Mesenchymal stem cell (in vitro differentiated cells and primary cell): Measurements from ENCODE around the gene INTS13.

ENCODE experiments used
- DNase-seq: peaks from one replicate; pipeline ENCODE4 v3.0.0-alpha.2; 2013
- H2AFZ ChIP-seq: one replicate; pipeline ENCODE4 v1.6.1; 2013; ENCODE audit warnings: low read depth, mild to moderate bottlenecking, control low read depth, inconsistent platforms, low read length, moderate library complexity
- H2AK5ac ChIP-seq: 2 replicates; pipeline ENCODE4 v1.6.1; 2013; ENCODE audit warnings: low read length, moderate library complexity, mild to moderate bottlenecking, inconsistent platforms; ENCODE audit not compliant: severe bottlenecking
- H2BK120ac ChIP-seq: one replicate; pipeline ENCODE4 v1.6.1; 2013; ENCODE audit warnings: low read depth, mild to moderate bottlenecking, inconsistent platforms, low read length, moderate library complexity
- H2BK12ac ChIP-seq, 2 experiments: one replicate each; pipeline ENCODE4 v1.6.1; 2013; ENCODE audit warnings: inconsistent platforms in 2 of 2, low read length in 2 of 2, mild to moderate bottlenecking in 2 of 2, moderate library complexity in 2 of 2, control low read depth in 1 of 2
- H2BK15ac ChIP-seq: one replicate; pipeline ENCODE4 v1.6.1; 2013; ENCODE audit warnings: mild to moderate bottlenecking, low read depth, inconsistent platforms; ENCODE audit not compliant: poor library complexity, severe bottlenecking
- H2BK5ac ChIP-seq: 2 replicates; pipeline ENCODE4 v1.6.1; 2013; ENCODE audit warnings: low read depth, mild to moderate bottlenecking, low read length, control low read depth, inconsistent platforms; ENCODE audit not compliant: poor library complexity, severe bottlenecking
- H3K14ac ChIP-seq, 2 experiments: one replicate each; pipeline ENCODE4 v1.6.1; 2013; ENCODE audit warnings: inconsistent platforms in 2 of 2, low read length in 2 of 2, control low read depth in 1 of 2, mild to moderate bottlenecking in 1 of 2, moderate library complexity in 1 of 2
- H3K18ac ChIP-seq, 2 experiments: one replicate each; pipeline ENCODE4 v1.6.1; 2013; ENCODE audit warnings: inconsistent platforms in 2 of 2, low read length in 2 of 2, control low read depth in 1 of 2, low read depth in 1 of 2, mild to moderate bottlenecking in 1 of 2
- H3K23ac ChIP-seq, 2 experiments: one replicate each; pipeline ENCODE4 v1.6.1; 2013; ENCODE audit warnings: inconsistent platforms in 2 of 2, low read length in 2 of 2, mild to moderate bottlenecking in 2 of 2, moderate library complexity in 2 of 2, control low read depth in 1 of 2
- H3K27ac ChIP-seq: 2 replicates; pipeline ENCODE4 v1.5.1; 2013; ENCODE audit warnings: mild to moderate bottlenecking, moderate library complexity, low read length, control low read depth, inconsistent platforms; ENCODE audit not compliant: poor library complexity, severe bottlenecking
- H3K27me3 ChIP-seq, 2 experiments: 2 replicates each; pipeline versions ENCODE4 v1.6.1 to v1.7.0; 2013; ENCODE audit warnings: low read length in 2 of 2, mild to moderate bottlenecking in 2 of 2, moderate library complexity in 2 of 2, control low read depth in 1 of 2, inconsistent platforms in 1 of 2; ENCODE audit not compliant: control insufficient read depth in 1 of 2, insufficient read depth in 1 of 2
- H3K36me3 ChIP-seq, 2 experiments: 2 replicates each; pipeline versions ENCODE4 v1.6.1 to v1.7.0; 2013; ENCODE audit warnings: low read length in 2 of 2, control low read depth in 1 of 2, inconsistent platforms in 1 of 2, low read depth in 1 of 2, mild to moderate bottlenecking in 1 of 2; ENCODE audit not compliant: insufficient read depth in 2 of 2, control insufficient read depth in 1 of 2
- H3K4ac ChIP-seq, 2 experiments: one replicate each; pipeline ENCODE4 v1.6.1; 2013; ENCODE audit warnings: inconsistent platforms in 2 of 2, low read length in 2 of 2, mild to moderate bottlenecking in 2 of 2, moderate library complexity in 2 of 2, control low read depth in 1 of 2, low read depth in 1 of 2
- H3K4me1 ChIP-seq: 2 replicates; pipeline ENCODE4 v1.6.1; 2013; ENCODE audit warnings: low read depth, low read length, control low read depth; ENCODE audit not compliant: control insufficient read depth, insufficient read depth
- H3K4me2 ChIP-seq: 2 replicates; pipeline ENCODE4 v1.6.1; 2013; ENCODE audit warnings: low read length, mild to moderate bottlenecking, inconsistent platforms; ENCODE audit not compliant: poor library complexity, severe bottlenecking
- H3K4me3 ChIP-seq, 2 experiments: 2 replicates each; pipeline versions ENCODE4 v1.5.1 to v1.7.0; 2013; ENCODE audit warnings: low read length in 2 of 2, mild to moderate bottlenecking in 2 of 2, control low read depth in 1 of 2, low read depth in 1 of 2; ENCODE audit not compliant: insufficient read depth in 1 of 2
- H3K79me1 ChIP-seq: replicated peaks from 2 replicates; pipeline ENCODE4 v1.6.1; 2013; ENCODE audit warnings: mild to moderate bottlenecking, control low read depth, low read length, inconsistent platforms; ENCODE audit not compliant: poor library complexity, severe bottlenecking
- H3K9ac ChIP-seq: 2 replicates; pipeline ENCODE4 v1.7.0; 2013; ENCODE audit warnings: mild to moderate bottlenecking, low read length, moderate library complexity
- H3K9me3 ChIP-seq: 2 replicates; pipeline ENCODE4 v1.7.0; 2013; ENCODE audit warnings: mild to moderate bottlenecking, low read length; ENCODE audit not compliant: control insufficient read depth
- H4K8ac ChIP-seq: one replicate; pipeline ENCODE4 v1.6.1; 2013; ENCODE audit warnings: inconsistent platforms, mild to moderate bottlenecking, low read length, moderate library complexity
- H4K91ac ChIP-seq: one replicate; pipeline ENCODE4 v1.6.1; 2013; ENCODE audit warnings: mild to moderate bottlenecking, low read length, inconsistent platforms
- WGBS: methylation state at CpG from one replicate; pipeline ENCODE4 v1.1.7; 2013; ENCODE audit warnings: mixed read lengths; 5-methylcytosine and 5-hydroxymethylcytosine counted together

The INTS13 gene

GRCh38 chr12:26870491-26871419 lies 67.0 kb downstream of the INTS13 start:
- H3K9ac ChIP-seq: no peak overlapping the region
- H3K27me3 ChIP-seq: peaks cover 0 to 11% of the 10 kb centered on the region in 2 experiments
- no peak overlapping the region for H3K4me3 ChIP-seq
- no peak overlapping the region for H2BK5ac ChIP-seq
- H2BK120ac ChIP-seq: no peak overlapping the region
- H3K23ac ChIP-seq: no peak overlapping the region
- H2BK15ac ChIP-seq: no peak overlapping the region
- H3K4me2 ChIP-seq: no peak overlapping the region
- H3K9me3 ChIP-seq: no peaks in the 10 kb centered on the region
- H3K18ac ChIP-seq: peak overlapping the region in 1 of 2 experiments; percentile 5
- H3K4me1 ChIP-seq: no peaks in the 10 kb centered on the region
- no peaks in the 10 kb centered on the region for H3K79me1 ChIP-seq
- H4K8ac ChIP-seq: no peak overlapping the region
- no peak overlapping the region for H2AK5ac ChIP-seq
- no peak overlapping the region for H2BK12ac ChIP-seq
- no peaks in the 10 kb centered on the region for H3K36me3 ChIP-seq
- WGBS: 87% methylated on average over 9 of the region's 11 CpGs
- H3K14ac ChIP-seq: no peak overlapping the region
- H3K27ac ChIP-seq: no peak overlapping the region
- H3K4ac ChIP-seq: no peak overlapping the region
- no peak overlapping the region for H4K91ac ChIP-seq
- peak; percentile 29 for DNase-seq
- no peak overlapping the region for H2AFZ ChIP-seq

GRCh38 chr12:26869908-26870459 lies 67.8 kb downstream of the INTS13 start:
- H3K4me3 ChIP-seq: no peak overlapping the region
- no peak overlapping the region for H2AFZ ChIP-seq
- WGBS: 90% methylated on average over 6 of the region's 6 CpGs

GRCh38 chr12:26869104-26869494 lies 68.7 kb downstream of the INTS13 start:
- no peak overlapping the region for H4K8ac ChIP-seq

More at GRCh38 chr12:26869908-26870459, 67.8 kb downstream of the INTS13 start:
- H3K18ac ChIP-seq: no peak overlapping the region
- no peak overlapping the region for H2BK5ac ChIP-seq
- H3K9ac ChIP-seq: no peak overlapping the region
- H3K27me3 ChIP-seq: peaks cover 0 to 11% of the 10 kb centered on the region in 2 experiments
- H3K4ac ChIP-seq: no peak overlapping the region
- no peak overlapping the region for H3K23ac ChIP-seq
- H4K8ac ChIP-seq: peak overlapping the region; percentile 61
- no peak overlapping the region for H3K14ac ChIP-seq
- H3K27ac ChIP-seq: no peak overlapping the region
- H2AK5ac ChIP-seq: no peak overlapping the region
- no peaks in the 10 kb centered on the region for H3K9me3 ChIP-seq
- peak overlapping the region; percentile 74 for H4K91ac ChIP-seq
- H2BK12ac ChIP-seq: peak overlapping the region in 1 of 2 experiments; percentile 89
- no peak for DNase-seq
- H3K4me1 ChIP-seq: no peaks in the 10 kb centered on the region
- H2BK15ac ChIP-seq: peak overlapping the region; percentile 69
- H2BK120ac ChIP-seq: no peak overlapping the region
- H3K79me1 ChIP-seq: no peaks in the 10 kb centered on the region
- no peaks in the 10 kb centered on the region for H3K36me3 ChIP-seq
- no peak overlapping the region for H3K4me2 ChIP-seq

GRCh38 chr12:26868447-26869103 lies 69.2 kb downstream of the INTS13 start:
- Histone ChIP-seq H2AFZ (no peak overlapping the region), H3K18ac (no peak overlapping the region), H2BK15ac (no peak overlapping the region), H4K8ac (no peak overlapping the region), H3K4me1 (no peaks in the 10 kb centered on the region), H2BK5ac (no peak overlapping the region), H2AK5ac (no peak overlapping the region), H3K23ac (no peak overlapping the region), H3K4ac (no peak overlapping the region), H3K9ac (no peak overlapping the region), H3K36me3 (no peaks in the 10 kb centered on the region), H4K91ac (no peak overlapping the region), H3K9me3 (no peaks in the 10 kb centered on the region), H3K4me2 (no peak overlapping the region), H2BK120ac (no peak overlapping the region), H3K27ac (no peak overlapping the region), H3K4me3 (no peak overlapping the region), H3K79me1 (no peaks in the 10 kb centered on the region), H3K27me3 (peaks cover 0 to 11% of the 10 kb centered on the region in 2 experiments), H3K14ac (no peak overlapping the region), H2BK12ac (no peak overlapping the region)
- no peak for DNase-seq
- 96% methylated on average over 2 of the region's 3 CpGs for WGBS

More at GRCh38 chr12:26869104-26869494, 68.7 kb downstream of the INTS13 start:
- Histone ChIP-seq H3K4ac (no peak overlapping the region), H3K27me3 (peaks cover 0 to 11% of the 10 kb centered on the region in 2 experiments), H2BK120ac (no peak overlapping the region), H3K4me3 (no peak overlapping the region), H3K14ac (no peak overlapping the region), H3K9me3 (no peaks in the 10 kb centered on the region), H2BK15ac (no peak overlapping the region), H3K9ac (no peak overlapping the region), H2AK5ac (no peak overlapping the region), H2BK5ac (no peak overlapping the region), H3K23ac (no peak overlapping the region), H2AFZ (no peak overlapping the region), H3K36me3 (no peaks in the 10 kb centered on the region), H2BK12ac (no peak overlapping the region), H3K79me1 (no peaks in the 10 kb centered on the region), H3K27ac (no peak overlapping the region), H4K91ac (no peak overlapping the region), H3K4me1 (no peaks in the 10 kb centered on the region), H3K18ac (no peak overlapping the region), H3K4me2 (no peak overlapping the region)
- 96% methylated on average over 6 of the region's 6 CpGs for WGBS
- DNase-seq: no peak
